Measurements from ENCODE around the gene GNPTG.

The GNPTG gene

DNA sequence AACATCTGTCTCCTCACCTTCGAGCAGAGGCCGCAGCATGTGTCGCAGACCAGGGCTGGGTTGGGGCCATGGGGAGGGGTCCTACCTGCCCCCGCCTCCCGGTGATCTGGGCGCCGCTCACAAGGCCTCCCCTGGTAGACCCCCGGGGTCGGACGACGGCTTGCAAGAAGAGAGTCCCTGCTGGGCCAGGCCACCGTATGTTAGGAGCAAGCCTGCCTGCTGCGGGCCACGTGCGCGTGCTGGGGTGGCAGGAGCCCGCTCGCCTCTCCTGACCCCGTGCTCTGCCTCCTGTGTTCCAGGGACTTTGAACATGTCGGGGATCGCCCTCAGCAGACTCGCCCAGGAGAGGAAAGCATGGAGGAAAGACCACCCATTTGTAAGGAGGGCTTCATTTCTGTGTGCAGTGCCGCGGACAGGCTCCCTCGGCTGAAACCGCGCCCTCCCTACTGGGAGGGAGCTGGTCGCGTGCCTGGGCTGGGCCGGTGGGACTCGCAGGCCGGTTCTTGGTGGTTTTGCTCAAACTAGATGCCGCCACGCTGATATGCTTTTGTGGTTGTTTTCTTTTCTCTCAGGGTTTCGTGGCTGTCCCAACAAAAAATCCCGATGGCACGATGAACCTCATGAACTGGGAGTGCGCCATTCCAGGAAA lies 37.9 kb upstream of the GNPTG start:
- no peak for DNase-seq (ENCODE audit: low spot score)
- TF ChIP-seq CTCF (conservative IDR thresholded peaks at IDR 0.05; ENCODE audit: low read depth) = no peak
- ChIA-PET POLR2A (ENCODE audit: low non-redundant PET) (no interaction called here), CTCF (no interaction called here)
- no peak overlapping the region for H3K27ac ChIP-seq

DNA sequence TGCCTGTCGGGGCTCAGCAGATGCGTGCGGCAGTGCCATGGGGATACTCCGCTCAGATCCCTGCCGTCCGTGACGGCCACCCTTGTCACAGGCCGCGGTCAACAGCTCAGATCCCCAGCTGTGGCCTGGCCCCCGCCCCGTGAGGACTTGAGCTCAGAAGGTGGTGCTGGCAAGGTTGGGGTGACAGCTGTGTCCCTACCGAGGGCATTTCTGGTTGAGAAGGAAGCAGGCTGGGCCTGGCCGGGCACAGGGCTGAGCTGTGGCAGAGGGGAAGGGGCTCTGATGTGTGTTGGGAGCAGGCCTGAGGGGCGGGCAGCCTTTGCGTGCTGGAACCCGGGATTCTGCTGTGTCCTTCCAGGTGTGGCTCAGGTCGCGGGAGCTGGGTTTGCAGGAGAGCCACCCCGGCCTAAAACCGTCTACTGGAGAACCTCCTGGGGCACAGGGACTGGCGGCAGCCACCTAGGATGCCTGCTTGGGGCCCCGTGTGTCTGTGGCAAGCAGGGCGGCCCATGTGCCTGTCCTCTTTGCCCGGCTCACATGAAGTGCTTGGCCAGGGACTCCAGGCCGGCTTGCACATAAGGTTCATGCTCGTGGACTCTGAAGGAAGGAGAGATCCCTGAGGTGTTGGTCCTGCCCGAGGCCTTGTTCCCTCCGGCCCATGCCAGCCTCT lies 37.2 kb upstream of the GNPTG start:
- H3K27ac ChIP-seq = 0 out of 2 replicates have a peak overlapping the region, but pooled peaks have one; percentile 1
- POLR2A ChIA-PET (ENCODE audit: low non-redundant PET) = no interaction called here
- DNase-seq (ENCODE audit: low spot score) = no peak
- CTCF ChIA-PET = interaction anchor here (0.7 kb wide), 1 partner anchor 103 kb away, joined by 4 read pairs; no protein-coding TSS in a partner anchor
- no peak for TF ChIP-seq CTCF (conservative IDR thresholded peaks at IDR 0.05; ENCODE audit: low read depth)

- 0 out of 2 replicates have a peak overlapping the region, but pooled peaks have one; percentile 1 for H3K27ac ChIP-seq
- ChIA-PET POLR2A (ENCODE audit: low non-redundant PET) (no interaction called here), CTCF (interaction anchor here (0.7 kb wide), 1 partner anchor 103 kb away, joined by 4 read pairs; no protein-coding TSS in a partner anchor)
- TF ChIP-seq CTCF (conservative IDR thresholded peaks at IDR 0.05; ENCODE audit: low read depth) = no peak
- DNase-seq (ENCODE audit: low spot score) = no peak
Observed at GRCh38 chr16:1315081-1316032, 36.4 kb upstream of the GNPTG start.

DNA sequence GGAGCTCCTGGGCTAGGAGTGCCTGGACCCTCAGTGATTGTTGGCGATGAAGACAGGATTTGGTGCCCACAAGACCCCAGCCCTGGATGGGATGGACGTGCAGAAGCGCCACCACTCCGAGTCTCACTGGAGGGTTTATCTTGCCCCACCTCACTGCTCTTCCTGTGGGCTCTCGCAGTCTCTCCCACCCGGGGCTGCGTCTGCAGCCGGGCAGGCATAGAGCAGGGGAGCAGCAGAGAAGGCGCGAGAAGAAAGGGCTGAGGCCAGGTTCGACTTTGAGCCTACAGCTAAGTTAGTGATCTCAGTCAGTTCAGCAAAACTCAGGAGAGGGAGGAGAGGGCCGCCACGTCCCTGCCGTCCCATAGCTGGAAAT lies 35.7 kb upstream of the GNPTG start:
- TF ChIP-seq CTCF (conservative IDR thresholded peaks at IDR 0.05; ENCODE audit: low read depth) = no peak
- no peak overlapping the region for H3K27ac ChIP-seq
- DNase-seq (ENCODE audit: low spot score) = no peak
- POLR2A ChIA-PET (ENCODE audit: low non-redundant PET) = interaction anchor here (1.0 kb wide), 1 partner anchor 21 kb away, joined by 5 read pairs; no protein-coding TSS in a partner anchor
- CTCF ChIA-PET = no interaction called here

GRCh38 chr16:1317479-1318267 lies 34.1 kb upstream of the GNPTG start:
- TF ChIP-seq CTCF (conservative IDR thresholded peaks at IDR 0.05; ENCODE audit: low read depth) = no peak
- ChIA-PET CTCF (interaction anchor here (0.6 to 1.2 kb wide), 2 partner anchors 13 to 475 kb away, joined by 3 read pairs; no protein-coding TSS in a partner anchor), POLR2A (ENCODE audit: low non-redundant PET) (no interaction called here)

GRCh38 chr16:1318268-1318545 lies 33.5 kb upstream of the GNPTG start:
- TF ChIP-seq CTCF (conservative IDR thresholded peaks at IDR 0.05; ENCODE audit: low read depth) = no peak
- POLR2A ChIA-PET (ENCODE audit: low non-redundant PET) = no interaction called here
- DNase-seq (ENCODE audit: low spot score) = no peak
- H3K27ac ChIP-seq = no peak overlapping the region
- CTCF ChIA-PET = no interaction called here

More at GRCh38 chr16:1317479-1318267, 34.1 kb upstream of the GNPTG start:
- no peak for DNase-seq (ENCODE audit: low spot score)
- no peak overlapping the region for H3K27ac ChIP-seq
